HG03039 (cell line): ENCODE data around the gene FAM83D.
A peak's percentile ranks its signal among the peaks of the same experiment; 100 is the strongest.

Experiments used
- ATAC-seq: cut with Tn5 transposase; IDR thresholded peaks from one replicate; pipeline ENCODE4 v1.9.1; 2021; ENCODE audit warnings: mild to moderate bottlenecking, moderate library complexity; ENCODE audit not compliant: unreplicated experiment

Gene FAM83D

GRCh38 chr20:38894091-38894847, 31.9 kb upstream of the FAM83D start:
- ATAC-seq: peak; percentile 5

DNA sequence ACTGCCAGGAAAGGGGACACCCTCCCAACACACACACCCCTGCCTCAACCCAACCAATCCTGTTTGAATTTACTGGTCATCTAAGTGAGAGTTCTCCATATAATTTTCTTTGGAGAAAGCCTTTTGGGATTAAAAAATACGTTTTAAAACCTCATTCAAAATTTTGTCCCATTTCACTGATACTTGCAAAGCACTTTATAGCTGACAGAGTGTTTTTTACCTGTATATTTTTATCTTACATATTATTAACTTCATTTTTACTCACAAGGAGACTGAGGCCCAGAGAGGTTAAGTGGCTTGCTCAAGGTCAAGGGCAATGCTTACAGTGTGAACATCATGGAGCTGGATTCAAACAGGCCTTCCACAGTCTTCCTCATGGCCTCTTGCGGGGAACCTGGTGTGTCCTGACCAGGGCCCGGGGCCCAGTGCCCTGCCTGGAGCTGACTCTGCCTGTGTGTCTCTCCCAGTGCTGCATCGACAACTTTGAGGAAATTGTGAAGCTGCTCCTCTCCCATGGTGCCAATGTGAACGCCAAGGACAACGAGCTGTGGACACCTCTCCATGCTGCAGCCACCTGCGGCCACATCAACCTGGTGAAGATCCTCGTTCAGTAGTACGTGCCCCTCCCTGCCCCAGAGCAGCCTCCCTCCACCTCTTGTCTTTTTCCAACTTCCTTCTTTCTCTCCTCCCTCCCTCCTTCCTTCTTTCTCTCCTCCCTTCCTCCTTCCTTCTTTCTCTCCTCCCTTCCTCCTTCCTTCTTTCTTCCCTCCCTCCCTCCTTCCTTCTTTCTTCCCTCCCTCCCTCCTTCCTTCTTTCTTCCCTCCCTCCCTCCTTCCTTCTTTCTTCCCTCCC, 30.9 kb upstream of the FAM83D start:
- no peak for ATAC-seq

DNA sequence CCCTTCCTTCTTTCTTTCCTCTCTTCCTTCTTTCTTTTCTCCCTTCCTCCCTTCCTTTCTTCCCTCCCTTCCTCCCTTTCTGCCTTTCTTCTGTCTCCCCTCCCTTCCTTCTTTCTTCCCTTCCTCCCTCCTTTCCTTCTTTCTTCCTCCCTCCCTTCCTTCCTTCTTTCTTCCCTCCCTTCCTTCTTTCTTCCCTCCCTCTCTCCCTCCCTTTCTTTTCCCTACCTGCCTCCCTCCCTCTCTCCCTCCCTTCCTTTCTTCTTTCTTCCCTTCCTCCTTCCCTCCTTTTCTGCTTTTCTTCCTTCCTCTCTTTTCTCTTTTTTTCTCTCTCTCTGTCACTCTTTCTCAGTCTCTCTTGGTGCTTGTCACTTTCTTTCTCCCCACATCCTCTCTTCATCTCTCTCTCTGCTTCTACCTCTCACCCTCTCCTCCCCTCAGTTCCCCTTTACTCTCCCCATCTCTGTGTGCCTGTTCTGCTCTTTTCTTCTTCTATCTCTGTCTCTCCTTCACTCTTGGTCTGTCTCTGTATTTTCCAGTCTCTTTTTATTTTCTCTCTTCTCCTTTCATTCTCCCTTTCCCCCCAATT, 30.1 kb upstream of the FAM83D start:
- ATAC-seq: no peak

- ATAC-seq: no peak
These were observed 28.9 kb upstream of the FAM83D start for GRCh38 chr20:38897267-38897666.

DNA sequence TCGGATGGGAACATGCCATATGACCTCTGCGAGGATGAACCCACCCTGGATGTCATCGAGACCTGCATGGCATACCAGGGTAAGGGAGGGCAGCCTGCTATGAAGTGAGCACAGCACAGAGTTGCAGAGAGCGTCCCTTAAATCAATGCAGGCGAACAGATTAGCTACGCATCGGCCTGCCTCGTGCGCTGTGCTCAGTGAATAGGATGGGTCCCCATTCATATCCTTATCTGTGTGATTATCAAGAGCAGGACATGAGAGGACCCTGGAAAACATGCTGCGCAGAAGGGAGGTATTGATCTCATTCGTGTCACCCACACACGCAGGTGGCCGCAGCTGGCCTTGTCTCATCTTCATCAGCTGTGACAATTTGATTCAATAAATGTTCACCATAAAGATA, 25.6 kb upstream of the FAM83D start:
- ATAC-seq: no peak

DNA sequence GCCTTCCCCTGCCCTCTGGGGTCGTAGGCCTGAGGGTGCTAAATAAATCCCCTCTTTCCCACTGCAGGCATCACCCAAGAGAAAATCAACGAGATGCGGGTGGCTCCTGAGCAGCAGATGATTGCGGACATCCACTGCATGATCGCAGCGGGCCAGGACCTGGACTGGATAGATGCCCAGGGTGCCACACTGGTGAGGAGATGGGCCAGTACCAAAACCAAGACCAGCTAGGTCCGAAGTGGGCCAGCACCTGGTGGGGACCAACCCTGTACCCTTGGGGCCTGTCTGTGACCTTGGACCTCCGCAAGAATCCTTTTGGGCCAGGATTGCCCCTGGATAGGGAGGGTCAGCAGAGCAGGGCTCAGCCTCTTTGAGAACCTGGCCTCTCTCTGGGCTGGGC, 23.6 kb upstream of the FAM83D start:
- ATAC-seq: no peak

DNA sequence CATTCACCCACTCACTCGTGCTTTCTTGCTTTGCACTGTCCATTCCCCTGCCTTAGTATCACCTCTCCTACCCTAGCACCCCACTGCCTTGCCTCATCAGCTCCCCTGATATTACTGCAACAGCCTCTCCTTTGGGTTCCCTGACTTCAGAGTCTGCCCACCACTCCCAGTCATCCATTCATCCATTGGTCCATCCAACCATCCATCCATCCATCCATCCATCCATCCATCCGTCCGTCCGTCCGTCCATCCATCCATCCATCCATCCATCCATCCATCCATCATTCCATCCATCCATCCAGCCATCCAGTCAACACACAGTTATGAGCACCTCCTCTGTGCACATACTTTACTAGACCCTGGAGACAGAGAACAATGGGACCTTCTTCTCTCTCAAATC, 22.9 kb upstream of the FAM83D start:
- no peak for ATAC-seq

- ATAC-seq: no peak
These were observed 20.8 kb upstream of the FAM83D start for GRCh38 chr20:38905375-38905774.

- ATAC-seq: no peak
These were observed 18.1 kb upstream of the FAM83D start for GRCh38 chr20:38907918-38908677.

GRCh38 chr20:38915355-38915754, 10.9 kb upstream of the FAM83D start:
- ATAC-seq: no peak

- ATAC-seq: no peak
These were observed 8.6 kb upstream of the FAM83D start for GRCh38 chr20:38917657-38918056.

GRCh38 chr20:38918172-38918571, 8.0 kb upstream of the FAM83D start:
- no peak for ATAC-seq

DNA sequence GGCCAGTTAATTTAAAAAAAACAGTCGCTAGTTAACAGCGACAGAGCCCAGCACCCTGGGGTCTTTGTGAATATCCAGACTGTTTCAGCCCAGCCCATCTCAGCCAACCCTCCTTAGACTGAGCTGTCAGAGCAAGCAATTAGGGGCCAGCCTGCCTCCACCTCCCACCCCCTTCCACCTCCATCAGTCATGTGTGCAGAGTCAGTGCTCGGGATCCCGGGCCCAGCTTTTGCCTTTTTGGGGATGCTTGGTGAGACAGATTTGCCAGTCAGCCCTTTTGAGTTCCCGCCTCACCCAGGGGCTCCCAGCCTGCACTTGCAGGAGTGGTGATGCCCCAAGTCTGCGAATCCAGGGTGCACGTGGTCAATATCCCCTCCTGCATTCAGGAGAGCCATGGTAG, 6.5 kb upstream of the FAM83D start:
- no peak for ATAC-seq

DNA sequence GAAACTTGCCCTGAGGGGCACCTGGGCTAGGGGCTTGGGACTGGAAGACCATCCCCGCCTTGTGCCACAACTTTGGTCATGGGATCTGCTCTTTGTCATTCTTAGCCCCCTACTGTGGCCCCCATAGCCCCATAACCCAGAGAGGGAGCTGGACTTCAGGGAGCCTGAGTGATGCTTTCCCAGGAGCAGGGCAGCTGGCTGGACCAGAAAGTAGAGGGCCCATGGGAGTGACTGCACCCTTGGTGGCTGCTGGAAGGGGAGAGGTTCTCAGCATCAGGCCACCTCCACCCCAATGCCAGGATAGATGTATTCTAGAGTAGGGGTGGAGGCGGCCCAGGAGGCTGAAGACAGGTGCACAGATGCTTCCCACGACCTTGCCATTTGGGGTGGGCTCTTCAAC, 5.8 kb upstream of the FAM83D start:
- ATAC-seq: no peak

GRCh38 chr20:38920851-38921250, 5.4 kb upstream of the FAM83D start:
- no peak for ATAC-seq

- no peak for ATAC-seq
These were observed 1.5 kb upstream of the FAM83D start for GRCh38 chr20:38924718-38925117.

- no peak for ATAC-seq
These were observed 858 bp downstream of the FAM83D start for GRCh38 chr20:38926934-38927616.

GRCh38 chr20:38927902-38928578, 1.8 kb downstream of the FAM83D start:
- ATAC-seq: no peak

DNA sequence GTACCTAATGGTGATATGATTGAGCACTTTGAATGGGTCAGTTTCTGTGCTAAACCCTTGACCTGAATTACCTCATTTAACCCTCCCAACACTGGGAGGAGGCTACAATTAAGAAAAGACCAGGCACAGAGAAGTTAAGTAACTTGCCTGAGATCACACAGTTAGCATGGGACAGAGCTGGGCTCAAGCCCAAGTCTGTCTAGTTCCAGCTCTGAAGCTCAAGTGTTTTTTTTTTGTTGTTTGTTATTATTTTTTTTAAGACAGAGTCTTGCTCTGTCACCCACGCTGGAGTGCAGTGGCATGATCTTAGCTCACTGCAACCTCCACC, 4.0 kb downstream of the FAM83D start:
- no peak for ATAC-seq

GRCh38 chr20:38931984-38932383, 5.8 kb downstream of the FAM83D start:
- ATAC-seq: no peak
